ENCODE measurements around the gene CLC.

CLC gene

GRCh38 chr19:39686739-39687138 is 51.1 kb downstream of the CLC start:
- TF ChIP-seq TCF12 (IDR thresholded peaks at IDR 0.05; ENCODE audit: low read depth) = no peak

GRCh38 chr19:39684267-39684666 is 53.6 kb downstream of the CLC start:
- no peak for TF ChIP-seq CEBPB (IDR thresholded peaks at IDR 0.05)
- TF ChIP-seq TAF1 (IDR thresholded peaks at IDR 0.05; ENCODE audit: low read depth) = no peak
- TF ChIP-seq RAD21 (IDR thresholded peaks at IDR 0.05; ENCODE audit: low read depth) = no peak

DNA sequence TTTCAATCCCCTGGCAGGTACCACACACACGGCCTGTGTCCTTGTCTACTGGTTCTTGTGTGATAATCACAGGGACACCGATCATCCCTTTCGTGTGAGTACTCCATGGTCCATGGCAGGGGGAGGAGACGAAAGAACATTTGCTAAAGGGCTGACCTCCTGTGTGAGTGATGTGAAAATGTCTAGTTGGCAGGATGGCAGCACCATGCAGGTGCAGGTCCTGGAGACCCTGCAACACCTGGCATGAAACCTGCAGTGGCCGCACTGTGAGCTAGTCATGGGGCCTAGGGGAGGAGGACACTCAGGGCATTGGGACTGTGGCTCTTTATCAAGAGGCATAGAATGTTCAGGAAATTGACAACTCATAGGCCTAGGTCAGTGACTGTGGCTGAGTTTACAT is 56.4 kb downstream of the CLC start:
- TF ChIP-seq CREB1 (IDR thresholded peaks at IDR 0.05; ENCODE audit: low read depth) = no peak
- TF ChIP-seq RAD21 (IDR thresholded peaks at IDR 0.05; ENCODE audit: low read depth) = no peak

Data from Ishikawa (cell line).